ENCODE results near the gene PLEKHO2.

PLEKHO2 gene

GRCh38 chr15:64803526-64803925 lies 38.2 kb upstream of the PLEKHO2 start:
- H3K27ac ChIP-seq (ENCODE audit: poor library complexity, severe bottlenecking), result no peak overlapping the region
- H3K36me3 ChIP-seq (ENCODE audit: low read depth), result no peaks in the 10 kb centered on the region
- no peaks in the 10 kb centered on the region for H3K9me3 ChIP-seq (ENCODE audit: severe bottlenecking)
- TF ChIP-seq CTCF (IDR thresholded peaks at IDR 0.05; ENCODE audit: poor library complexity, severe bottlenecking), result no peak
- H3K27me3 ChIP-seq (ENCODE audit: insufficient read depth, poor library complexity, severe bottlenecking), result no peaks in the 10 kb centered on the region
- no peak for DNase-seq (ENCODE audit: low spot score)
- no peaks in the 10 kb centered on the region for H3K4me1 ChIP-seq (ENCODE audit: insufficient read depth, poor library complexity, severe bottlenecking)
- no peak overlapping the region for H3K4me3 ChIP-seq (ENCODE audit: severe bottlenecking)
- no peak for ATAC-seq (ENCODE audit: low read depth)

GRCh38 chr15:64804619-64805018 lies 37.1 kb upstream of the PLEKHO2 start:
- Histone ChIP-seq H3K27me3 (ENCODE audit: insufficient read depth, poor library complexity, severe bottlenecking) (no peaks in the 10 kb centered on the region), H3K9me3 (ENCODE audit: severe bottlenecking) (no peaks in the 10 kb centered on the region), H3K27ac (ENCODE audit: poor library complexity, severe bottlenecking) (no peak overlapping the region), H3K4me1 (ENCODE audit: insufficient read depth, poor library complexity, severe bottlenecking) (no peaks in the 10 kb centered on the region), H3K36me3 (ENCODE audit: low read depth) (no peaks in the 10 kb centered on the region), H3K4me3 (ENCODE audit: severe bottlenecking) (no peak overlapping the region)
- TF ChIP-seq CTCF (IDR thresholded peaks at IDR 0.05; ENCODE audit: poor library complexity, severe bottlenecking), result no peak
- no peak for ATAC-seq (ENCODE audit: low read depth)
- DNase-seq (ENCODE audit: low spot score), result no peak

GRCh38 chr15:64806509-64806908 lies 35.2 kb upstream of the PLEKHO2 start:
- ATAC-seq (ENCODE audit: low read depth) (no peak), DNase-seq (ENCODE audit: low spot score) (no peak)
- Histone ChIP-seq H3K36me3 (ENCODE audit: low read depth) (no peaks in the 10 kb centered on the region), H3K9me3 (ENCODE audit: severe bottlenecking) (no peaks in the 10 kb centered on the region), H3K4me3 (ENCODE audit: severe bottlenecking) (no peak overlapping the region), H3K4me1 (ENCODE audit: insufficient read depth, poor library complexity, severe bottlenecking) (no peaks in the 10 kb centered on the region), H3K27ac (ENCODE audit: poor library complexity, severe bottlenecking) (no peak overlapping the region), H3K27me3 (ENCODE audit: insufficient read depth, poor library complexity, severe bottlenecking) (no peaks in the 10 kb centered on the region)
- no peak for TF ChIP-seq CTCF (IDR thresholded peaks at IDR 0.05; ENCODE audit: poor library complexity, severe bottlenecking)

GRCh38 chr15:64807051-64807749 lies 34.5 kb upstream of the PLEKHO2 start:
- no peak overlapping the region for H3K4me3 ChIP-seq (ENCODE audit: severe bottlenecking)
- no peak for TF ChIP-seq CTCF (IDR thresholded peaks at IDR 0.05; ENCODE audit: poor library complexity, severe bottlenecking)
- no peaks in the 10 kb centered on the region for H3K27me3 ChIP-seq (ENCODE audit: insufficient read depth, poor library complexity, severe bottlenecking)
- ATAC-seq (ENCODE audit: low read depth), result no peak
- H3K4me1 ChIP-seq (ENCODE audit: insufficient read depth, poor library complexity, severe bottlenecking), result no peaks in the 10 kb centered on the region
- no peak for DNase-seq (ENCODE audit: low spot score)
- no peaks in the 10 kb centered on the region for H3K9me3 ChIP-seq (ENCODE audit: severe bottlenecking)
- no peak overlapping the region for H3K27ac ChIP-seq (ENCODE audit: poor library complexity, severe bottlenecking)
- no peaks in the 10 kb centered on the region for H3K36me3 ChIP-seq (ENCODE audit: low read depth)

GRCh38 chr15:64807751-64808222 lies 33.9 kb upstream of the PLEKHO2 start:
- no peak for TF ChIP-seq CTCF (IDR thresholded peaks at IDR 0.05; ENCODE audit: poor library complexity, severe bottlenecking)
- Histone ChIP-seq H3K9me3 (ENCODE audit: severe bottlenecking) (no peaks in the 10 kb centered on the region), H3K36me3 (ENCODE audit: low read depth) (no peaks in the 10 kb centered on the region), H3K4me1 (ENCODE audit: insufficient read depth, poor library complexity, severe bottlenecking) (no peaks in the 10 kb centered on the region), H3K4me3 (ENCODE audit: severe bottlenecking) (no peak overlapping the region), H3K27ac (ENCODE audit: poor library complexity, severe bottlenecking) (no peak overlapping the region), H3K27me3 (ENCODE audit: insufficient read depth, poor library complexity, severe bottlenecking) (no peaks in the 10 kb centered on the region)
- no peak for ATAC-seq (ENCODE audit: low read depth)
- DNase-seq (ENCODE audit: low spot score), result peak; percentile 74
